G401.6 (cell line): ENCODE measurements around the gene GNG11.
"Not testable (repeated sequence)": the region's sequence is repeated elsewhere in the genome, so short reads cannot be mapped to it uniquely, and the experiment has no call there.

Source experiments
- FAIRE-seq: peaks from 2 replicates; lab custom pipeline; 2012; peaks lifted over from hg19 to GRCh38; lab: Jason Lieb, UNC

The GNG11 gene

GRCh38 chr7:93921607-93922566 lies at the start of gene GNG11:
Gene GNG11, plus strand, starts transcription at chr7:93921735. Its CDS starts 403 bp downstream, at chr7:93922138.
- no peak for FAIRE-seq

DNA sequence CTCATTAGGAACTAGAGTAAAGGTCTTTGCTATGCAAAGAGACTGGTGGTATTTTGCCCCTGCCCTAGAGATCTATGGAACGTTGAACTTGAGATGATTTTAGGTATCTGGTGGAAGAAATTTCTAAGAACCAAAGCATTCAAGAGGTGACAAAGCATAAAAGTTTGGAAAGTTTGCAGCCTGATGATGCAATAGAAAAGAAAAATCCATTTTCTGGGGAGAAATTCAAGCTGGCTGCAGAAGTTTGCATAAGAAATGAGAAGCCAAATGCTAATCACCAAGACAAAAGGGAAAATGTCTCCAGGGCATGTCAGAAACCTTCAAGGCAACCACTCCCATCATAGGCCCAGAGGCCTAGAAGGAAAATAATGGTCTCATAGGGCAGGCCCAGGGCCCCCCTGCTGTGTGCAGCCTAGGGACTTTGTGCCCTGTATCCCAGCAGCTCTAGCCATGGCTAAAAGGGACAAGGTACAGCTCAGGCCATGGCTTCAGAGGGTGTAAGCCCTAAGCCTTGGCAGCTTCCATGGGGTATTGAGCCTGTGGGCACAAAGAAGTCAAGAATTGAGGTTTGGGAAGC lies 47.4 kb upstream of the GNG11 start:
- no peak for FAIRE-seq

DNA sequence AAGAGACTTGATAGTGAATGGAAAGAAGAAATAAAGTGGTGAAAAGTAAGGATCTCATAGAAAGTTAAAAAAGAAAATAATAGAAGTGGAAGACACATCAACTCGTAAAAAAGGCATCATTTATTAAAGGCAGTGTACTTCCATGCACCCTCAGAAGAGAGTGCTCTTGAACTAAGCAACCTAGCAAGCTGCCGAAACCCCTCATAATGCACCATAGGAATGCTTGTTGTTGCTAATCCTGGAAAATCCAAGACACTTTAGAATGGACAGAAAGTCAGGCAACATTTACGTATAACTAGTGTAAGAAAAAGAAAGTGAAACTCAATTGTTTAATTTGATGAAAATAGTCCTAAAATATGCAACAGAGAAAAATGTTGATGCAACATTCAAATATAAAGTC lies 43.8 kb upstream of the GNG11 start:
- no peak for FAIRE-seq

GRCh38 chr7:93879356-93879755 lies 42.2 kb upstream of the GNG11 start:
- no peak for FAIRE-seq

DNA sequence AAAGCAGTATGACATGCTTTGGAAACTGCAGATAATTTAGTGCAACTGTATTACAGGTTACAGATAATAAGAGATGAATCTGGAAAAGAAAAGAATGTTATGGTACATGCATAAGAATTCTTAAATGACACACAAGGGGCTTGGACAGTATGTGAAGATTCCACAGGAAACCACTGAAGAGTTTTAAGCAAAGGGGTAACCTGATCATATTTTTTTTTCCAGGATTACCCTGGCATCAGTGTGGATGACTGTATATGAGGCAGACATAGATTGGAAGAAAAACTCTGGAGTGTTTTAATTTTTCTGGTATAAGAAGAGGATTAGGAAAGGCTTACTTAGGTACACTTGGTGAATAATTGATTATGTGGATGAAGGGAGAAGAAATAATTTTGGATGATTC lies 39.1 kb upstream of the GNG11 start:
- no peak for FAIRE-seq

- no peak for FAIRE-seq
Measured at GRCh38 chr7:93883078-93883916, 38.2 kb upstream of the GNG11 start.

- FAIRE-seq: no peak
Measured at GRCh38 chr7:93883917-93884345, 37.6 kb upstream of the GNG11 start.

DNA sequence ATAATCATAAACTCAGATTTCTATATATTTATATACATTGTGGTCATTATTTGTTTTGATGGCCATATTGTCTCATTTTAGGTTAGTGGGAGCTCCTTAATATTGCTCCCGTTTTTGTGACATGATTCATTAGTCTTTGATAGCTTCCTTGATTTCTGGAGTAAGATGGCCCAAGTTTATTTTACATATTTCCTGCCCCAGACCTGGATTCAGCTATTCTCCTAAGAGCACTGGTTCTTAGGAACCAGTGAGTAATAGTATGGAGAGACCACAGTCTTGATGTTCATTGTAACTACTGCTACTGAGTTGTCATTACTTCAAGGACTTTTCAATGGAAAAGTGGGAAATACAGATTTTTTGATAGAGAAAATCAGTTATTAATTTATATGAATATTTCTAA lies 37.0 kb upstream of the GNG11 start:
- FAIRE-seq: no peak

DNA sequence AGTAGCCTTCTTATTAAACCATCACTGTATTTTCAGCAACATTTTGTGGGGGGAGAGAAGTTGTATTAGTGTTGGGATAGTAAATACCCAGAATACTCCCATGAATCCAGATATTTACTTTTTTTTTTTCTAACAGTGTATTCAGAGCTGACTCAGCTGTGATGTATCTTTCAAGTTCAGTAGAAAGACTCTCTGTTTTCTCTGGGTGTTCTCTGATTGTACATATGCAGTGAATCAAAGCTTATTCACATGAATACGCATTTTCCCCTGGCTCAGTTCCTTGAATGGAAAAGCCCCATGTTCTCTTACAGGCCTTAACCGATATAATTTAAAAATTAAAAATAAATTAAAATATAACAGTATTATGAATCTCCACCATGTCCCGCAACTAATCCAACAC lies 32.3 kb upstream of the GNG11 start:
- FAIRE-seq: no peak

DNA sequence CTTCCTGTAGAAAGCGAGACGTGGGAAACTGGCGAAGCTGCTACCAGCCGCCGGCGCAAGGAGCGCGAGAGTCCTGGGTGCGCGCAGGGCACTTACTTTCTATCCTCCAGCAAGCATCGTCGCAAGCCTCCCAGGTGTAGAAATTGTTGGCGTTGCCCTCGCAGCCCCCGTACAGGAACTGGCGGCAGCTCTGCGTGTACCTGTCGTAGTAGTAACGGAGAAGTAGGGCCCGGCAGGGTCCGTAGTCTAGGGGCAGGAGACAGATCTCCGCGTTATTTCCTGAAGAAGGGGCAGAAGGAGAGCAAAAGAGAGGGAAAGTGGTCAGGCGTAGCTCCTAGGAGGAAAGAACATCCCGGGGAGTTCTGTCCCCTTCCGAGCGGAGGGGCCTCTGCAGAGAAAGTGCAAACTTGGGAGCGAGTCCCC lies 31.5 kb upstream of the GNG11 start:
- FAIRE-seq: no peak

DNA sequence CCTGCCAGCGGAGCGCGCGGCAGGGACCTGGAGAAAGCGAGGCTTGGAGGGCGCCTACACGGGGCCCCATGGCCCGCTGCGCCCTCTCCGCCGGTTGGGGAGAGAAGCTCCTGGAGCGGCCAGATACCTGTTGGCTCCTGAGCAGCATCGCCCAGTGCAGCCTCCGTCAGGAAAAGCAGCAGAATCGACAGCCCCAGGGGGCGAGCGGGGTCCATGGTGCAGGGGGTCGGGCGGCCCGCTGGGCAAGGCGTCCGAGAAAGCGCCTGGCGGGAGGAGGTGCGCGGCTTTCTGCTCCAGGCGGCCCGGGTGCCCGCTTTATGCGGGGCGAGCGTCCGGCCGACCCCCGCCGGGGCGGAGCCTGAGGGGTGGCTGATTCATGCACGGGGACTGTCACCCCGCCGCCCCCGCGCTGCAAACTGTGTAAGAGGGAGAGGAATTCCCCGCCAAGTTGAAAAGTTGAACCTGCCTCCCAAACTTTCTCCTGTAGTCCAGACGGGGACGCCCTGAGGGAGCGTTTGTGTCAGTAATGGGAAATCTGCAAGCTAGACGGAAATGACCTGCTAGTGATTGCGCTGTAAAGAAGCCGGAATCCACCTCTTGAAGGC lies 31.0 kb upstream of the GNG11 start, which contains the start of gene TFPI2:
Gene TFPI2 (minus strand): TSS at position 290 of the 605 bp plus-strand sequence. CDS start 75 bp downstream, at position 215.
- no peak for FAIRE-seq

GRCh38 chr7:93894426-93894825 lies 27.1 kb upstream of the GNG11 start:
- FAIRE-seq: no peak

GRCh38 chr7:93894966-93895640 lies 26.4 kb upstream of the GNG11 start:
- FAIRE-seq: no peak

DNA sequence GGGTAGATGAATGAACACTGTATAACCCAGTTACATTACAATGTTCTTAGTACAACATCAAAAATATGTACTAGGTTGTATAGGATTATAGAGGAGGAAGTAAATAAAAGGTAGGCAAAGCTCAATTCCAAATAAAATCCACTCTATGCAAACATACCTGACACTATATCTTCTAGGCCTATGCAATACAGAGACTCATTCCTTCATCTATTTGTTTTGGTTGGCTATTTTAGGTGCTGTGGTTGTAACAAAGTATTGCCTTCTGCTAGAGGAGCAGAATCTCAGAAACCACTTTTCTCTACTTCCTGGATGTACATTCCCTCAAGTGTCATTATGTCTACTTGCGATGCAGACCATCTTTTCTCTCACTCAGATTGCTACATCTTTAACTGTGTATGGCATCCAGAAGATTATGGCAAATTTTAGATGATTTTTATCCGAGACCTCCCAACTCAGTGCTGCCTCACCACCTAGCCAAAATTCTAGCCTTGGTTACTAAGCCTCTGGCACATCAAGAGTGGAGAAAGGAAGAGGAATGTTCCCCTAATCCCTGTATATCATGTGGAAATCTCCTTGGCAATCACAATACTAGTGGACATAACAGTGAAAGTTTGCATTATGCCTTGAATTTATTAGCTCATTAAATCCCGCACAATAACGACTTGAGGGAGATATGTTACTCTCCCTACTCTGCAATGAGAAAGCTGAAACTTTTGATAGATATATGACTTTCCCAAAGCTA lies 25.5 kb upstream of the GNG11 start:
- FAIRE-seq: no peak

GRCh38 chr7:93897680-93898079 lies 23.9 kb upstream of the GNG11 start:
- no peak for FAIRE-seq

DNA sequence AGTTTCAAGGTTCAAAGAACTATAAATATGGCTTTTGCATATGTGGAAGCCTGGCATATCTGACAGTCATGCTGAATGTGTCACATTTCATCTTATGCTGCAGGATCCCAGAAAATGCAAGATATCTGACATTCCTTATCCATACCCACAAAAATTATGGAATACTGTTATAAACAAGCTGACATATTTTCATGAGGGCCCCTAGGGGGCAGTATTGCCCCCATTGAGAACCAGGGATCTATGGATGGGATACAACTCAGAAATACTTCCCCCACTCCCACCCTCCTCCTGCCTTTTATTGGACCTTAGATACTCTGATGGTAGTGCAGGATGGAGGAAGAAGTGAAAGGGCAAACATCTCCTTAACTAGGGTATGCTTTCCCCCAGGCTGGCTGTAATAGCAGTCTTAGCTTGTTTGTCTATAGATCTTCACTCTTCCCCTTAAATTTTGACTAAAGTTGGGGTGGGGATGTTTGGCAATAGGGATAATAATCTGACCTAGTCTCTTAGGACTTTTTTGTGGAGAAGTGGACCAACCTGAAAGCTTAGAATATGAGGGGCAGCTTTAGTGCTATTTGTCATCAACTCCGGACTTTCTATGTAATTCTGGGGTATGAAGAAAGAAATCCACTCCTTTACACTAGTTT lies 18.6 kb upstream of the GNG11 start:
- no peak for FAIRE-seq

DNA sequence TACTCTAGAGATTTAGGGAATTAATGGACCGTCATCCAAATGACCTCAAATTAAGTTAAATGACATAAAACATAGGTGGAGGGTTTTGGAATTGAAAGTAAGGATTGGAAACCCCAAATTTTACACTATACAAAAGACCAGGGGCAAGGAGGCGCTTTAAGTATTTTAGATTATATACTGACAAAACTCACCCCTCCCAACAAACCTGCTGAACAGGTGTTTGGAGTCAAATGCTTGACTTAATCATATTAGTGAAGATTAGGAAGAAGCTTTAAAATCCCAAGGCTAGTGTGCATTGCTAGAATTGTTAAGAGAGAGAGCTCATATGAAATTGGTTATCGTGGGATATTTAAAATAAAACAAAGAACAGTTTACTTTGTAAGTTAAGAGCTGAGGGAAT lies 15.3 kb upstream of the GNG11 start, which contains the start of gene GNGT1:
Gene GNGT1 (plus strand): TSS at position 301 of the 400 bp plus-strand sequence. CDS start 180 bp downstream, outside the sequence.
- FAIRE-seq: no peak

GRCh38 chr7:93910076-93910994 lies 11.2 kb upstream of the GNG11 start:
- FAIRE-seq: no peak

DNA sequence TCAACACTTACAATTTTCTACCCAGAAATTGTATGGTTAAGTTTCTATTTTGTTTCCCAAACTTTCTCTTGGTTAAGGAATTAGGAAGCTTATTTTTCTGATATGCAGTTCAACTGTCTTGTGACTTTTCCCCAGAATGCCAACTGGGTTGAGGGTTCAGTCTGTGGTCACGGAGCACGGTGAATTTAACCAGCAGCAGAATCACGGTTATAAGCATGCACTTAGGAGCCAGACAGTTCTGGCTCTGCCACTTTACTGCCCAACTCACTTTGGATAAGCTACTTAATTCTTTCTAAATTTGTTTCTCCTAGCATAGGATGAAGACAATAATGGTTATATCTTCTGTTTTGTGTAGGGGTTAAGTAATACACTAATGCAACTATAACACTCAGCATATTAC lies 10.3 kb upstream of the GNG11 start:
- not testable (repeated sequence) for FAIRE-seq
